Thoracic aorta (tissue), 2 donors: ENCODE results near the gene DGKK. TPM values are rescaled to one million over a fixed set of nuclear protein-coding genes. Genes with fewer than 3 reads are reported as not detected.

Experiments
- ATAC-seq: fragments of 150-250 bp; one replicate; pipeline ENCODE4 v1.8.0; 2017; ENCODE audit warnings: low read depth; ENCODE audit not compliant: insufficient number of reproducible peaks, low FRiP score
- DNase-seq: peaks from one replicate; pipeline ENCODE4 v3.0.0-alpha.2; 2020; ENCODE audit warnings: low spot score
- H3K27ac ChIP-seq, 2 donors: fragments of 200-600 bp; sonication (generic); 1 replicate in 1 of 2; 2 replicates in 1 of 2; pipeline ENCODE4 v1.5.1; 2016; ENCODE audit warnings: mild to moderate bottlenecking in 2 of 2, moderate library complexity in 2 of 2
- H3K27me3 ChIP-seq: fragments of 200-600 bp; sonication (generic); replicated peaks from 2 replicates; pipeline ENCODE4 v1.6.0; 2016; ENCODE audit warnings: mild to moderate bottlenecking; ENCODE audit not compliant: insufficient read depth
- H3K36me3 ChIP-seq: fragments of 200-600 bp; sonication (generic); one replicate; pipeline ENCODE4 v1.5.1; 2016
- H3K4me1 ChIP-seq, 2 donors: fragments of 200-600 bp; sonication (generic); 1 replicate in 1 of 2; 2 replicates in 1 of 2; pipeline versions ENCODE4 v1.5.1 to v1.6.0; 2016; ENCODE audit warnings: low read depth in 2 of 2, mild to moderate bottlenecking in 1 of 2; ENCODE audit not compliant: control insufficient read depth in 1 of 2
- H3K4me3 ChIP-seq: fragments of 200-600 bp; sonication (generic); 2 replicates; pipeline ENCODE4 v1.5.1; 2016; ENCODE audit warnings: mild to moderate bottlenecking
- H3K9me3 ChIP-seq: fragments of 200-600 bp; sonication (generic); 2 replicates; pipeline ENCODE4 v1.5.1; 2016
- total RNA-seq, 2 donors: library from RNA; depleted of rRNA; stranded (reverse); fragments of >200 nt; gene quantifications; one replicate each; pipeline versions ENCODE4 v1.1.0 to v1.2.3, GENCODE V29; 2016
- TF ChIP-seq, protein P1 (sequence below): fragments of 200-600 bp; sonication (generic); IDR thresholded peaks from one replicate; pipeline ENCODE4 v1.5.1; 2019; ENCODE audit warnings: antibody characterized with exemption

The DGKK gene
- total RNA-seq, 2 donors from 2014 or later: not detected

DNA sequence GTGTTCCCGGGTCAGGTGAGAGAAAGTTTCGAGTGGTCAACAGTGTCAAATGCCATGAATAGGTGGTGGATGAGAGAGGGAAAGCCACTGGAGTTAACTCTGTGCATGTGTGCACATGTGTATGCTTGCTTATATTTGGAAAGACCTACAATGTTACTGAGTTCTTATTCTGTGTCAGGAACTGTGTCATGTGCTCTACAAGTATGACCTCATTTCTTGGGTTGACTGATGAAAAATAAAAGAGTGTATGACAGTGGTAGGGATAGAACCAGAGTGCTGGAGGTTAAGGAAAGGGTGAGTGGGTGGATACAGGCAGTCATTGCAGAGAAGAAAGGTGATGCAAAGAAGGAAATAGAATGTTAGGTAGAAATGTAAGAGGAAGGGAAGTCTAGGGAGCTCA is 22.1 kb upstream of the DGKK start:
- Histone ChIP-seq H3K4me1 (no peaks in the 10 kb centered on the region), H3K4me3 (no peak overlapping the region), H3K27ac (no peak overlapping the region), H3K27me3 (no peaks in the 10 kb centered on the region), H3K36me3 (no peaks in the 10 kb centered on the region), H3K9me3 (no peaks in the 10 kb centered on the region)
- TF ChIP-seq, protein P1, sequence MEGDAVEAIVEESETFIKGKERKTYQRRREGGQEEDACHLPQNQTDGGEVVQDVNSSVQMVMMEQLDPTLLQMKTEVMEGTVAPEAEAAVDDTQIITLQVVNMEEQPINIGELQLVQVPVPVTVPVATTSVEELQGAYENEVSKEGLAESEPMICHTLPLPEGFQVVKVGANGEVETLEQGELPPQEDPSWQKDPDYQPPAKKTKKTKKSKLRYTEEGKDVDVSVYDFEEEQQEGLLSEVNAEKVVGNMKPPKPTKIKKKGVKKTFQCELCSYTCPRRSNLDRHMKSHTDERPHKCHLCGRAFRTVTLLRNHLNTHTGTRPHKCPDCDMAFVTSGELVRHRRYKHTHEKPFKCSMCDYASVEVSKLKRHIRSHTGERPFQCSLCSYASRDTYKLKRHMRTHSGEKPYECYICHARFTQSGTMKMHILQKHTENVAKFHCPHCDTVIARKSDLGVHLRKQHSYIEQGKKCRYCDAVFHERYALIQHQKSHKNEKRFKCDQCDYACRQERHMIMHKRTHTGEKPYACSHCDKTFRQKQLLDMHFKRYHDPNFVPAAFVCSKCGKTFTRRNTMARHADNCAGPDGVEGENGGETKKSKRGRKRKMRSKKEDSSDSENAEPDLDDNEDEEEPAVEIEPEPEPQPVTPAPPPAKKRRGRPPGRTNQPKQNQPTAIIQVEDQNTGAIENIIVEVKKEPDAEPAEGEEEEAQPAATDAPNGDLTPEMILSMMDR: no peak
- no peak for DNase-seq
- no peak for ATAC-seq

GRCh38 chrX:50484662-50485061 is 14.0 kb upstream of the DGKK start:
- no peaks in the 10 kb centered on the region for H3K27me3 ChIP-seq
- no peaks in the 10 kb centered on the region for H3K9me3 ChIP-seq
- DNase-seq (no peak), ATAC-seq (no peak)
- no peaks in the 10 kb centered on the region for H3K4me1 ChIP-seq
- no peak overlapping the region for H3K4me3 ChIP-seq
- no peaks in the 10 kb centered on the region for H3K36me3 ChIP-seq
- TF ChIP-seq, protein P1: no peak
- H3K27ac ChIP-seq: no peak overlapping the region

GRCh38 chrX:50483283-50483682 is 12.7 kb upstream of the DGKK start:
- H3K27me3 ChIP-seq: no peaks in the 10 kb centered on the region
- no peaks in the 10 kb centered on the region for H3K4me1 ChIP-seq
- ATAC-seq (no peak), DNase-seq (no peak)
- no peaks in the 10 kb centered on the region for H3K9me3 ChIP-seq
- no peak overlapping the region for H3K27ac ChIP-seq
- H3K36me3 ChIP-seq: no peaks in the 10 kb centered on the region
- H3K4me3 ChIP-seq: no peak overlapping the region
- TF ChIP-seq, protein P1: no peak

- Histone ChIP-seq H3K36me3 (no peaks in the 10 kb centered on the region), H3K27me3 (no peaks in the 10 kb centered on the region), H3K9me3 (no peaks in the 10 kb centered on the region), H3K27ac (no peak overlapping the region), H3K4me1 (no peaks in the 10 kb centered on the region), H3K4me3 (no peak overlapping the region)
- TF ChIP-seq, protein P1: no peak
- no peak for DNase-seq
- ATAC-seq: no peak
Measured at GRCh38 chrX:50475208-50475607, 4.6 kb upstream of the DGKK start.

GRCh38 chrX:50471390-50471789 is 765 bp upstream of the DGKK start:
- H3K27me3 ChIP-seq: no peaks in the 10 kb centered on the region
- no peak overlapping the region for H3K4me3 ChIP-seq
- H3K9me3 ChIP-seq: no peaks in the 10 kb centered on the region
- no peak overlapping the region for H3K27ac ChIP-seq
- H3K4me1 ChIP-seq: no peaks in the 10 kb centered on the region
- no peaks in the 10 kb centered on the region for H3K36me3 ChIP-seq
- DNase-seq: no peak
- TF ChIP-seq, protein P1: no peak
- ATAC-seq: no peak
